Activated T-cell treated with anti-CD3 and anti-CD28 coated beads, Interleukin-2, amount 50 U/mL, for 1 hour (primary cell): ENCODE results near the gene OR5V1.
"Not testable (repeated sequence)": the region's sequence is repeated elsewhere in the genome, so short reads cannot be mapped to it uniquely, and the experiment has no call there.

Experiments used
- DNase-seq: peaks from one replicate; pipeline ENCODE4 v3.0.0-alpha.2; 2020

The OR5V1 gene

DNA sequence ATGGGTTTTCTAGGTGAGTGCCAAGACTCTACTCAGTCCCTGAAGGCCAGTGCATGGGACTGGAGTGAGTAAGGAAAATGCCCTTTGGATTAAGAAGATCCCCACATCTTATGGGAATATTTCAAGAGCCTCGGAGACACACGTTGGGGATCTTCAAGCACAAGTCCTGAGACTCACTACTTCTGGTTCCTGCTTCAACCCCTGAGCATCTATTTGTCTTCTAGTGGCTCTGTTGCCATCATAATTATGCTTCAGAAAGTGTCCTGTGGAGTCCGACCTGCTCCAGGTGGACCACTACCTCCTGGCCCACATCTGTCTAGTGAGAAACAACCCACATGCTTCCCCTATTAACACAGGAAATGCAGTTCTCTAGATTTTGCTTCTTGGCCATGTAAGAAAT, at the start of gene OR5V1:
TSS of gene OR5V1 (minus strand) at position 101 of the 400 bp plus-strand sequence. CDS start 12,670 bp downstream, outside the sequence.
- no peak for DNase-seq

GRCh38 chr6:29414588-29414987, 45.9 kb upstream of the OR5V1 start, which contains the start of gene OR12D1:
Gene OR12D1, plus strand, starts transcription at chr6:29414928.
- DNase-seq, result no peak

- DNase-seq, result no peak
These were observed 35.1 kb upstream of the OR5V1 start for GRCh38 chr6:29403801-29404200.

DNA sequence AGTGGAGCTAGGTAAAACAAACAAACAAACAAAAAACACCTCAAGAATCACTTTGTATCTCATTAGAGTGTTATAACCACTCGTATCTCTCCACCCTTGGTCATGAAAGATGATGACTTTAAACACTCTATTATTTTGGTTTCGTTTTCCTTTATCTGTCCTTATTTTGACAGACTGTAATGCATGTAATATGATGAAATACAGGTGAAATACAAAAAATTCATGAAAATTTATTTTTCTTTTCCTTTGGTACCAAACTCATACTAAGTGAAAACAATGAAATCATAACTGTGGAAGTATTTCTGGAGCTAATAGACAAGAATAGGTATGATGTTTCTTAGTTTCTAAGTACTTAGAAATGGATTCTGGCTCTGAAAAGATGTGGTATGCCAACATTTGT, 30.9 kb upstream of the OR5V1 start:
- DNase-seq, result no peak

- DNase-seq, result no peak
These were observed 26.7 kb upstream of the OR5V1 start, which contains the start of gene OR12D2 for GRCh38 chr6:29395331-29395730. Gene OR12D2, plus strand, starts transcription at chr6:29395631. Its CDS starts 1,069 bp downstream, at chr6:29396700.

DNA sequence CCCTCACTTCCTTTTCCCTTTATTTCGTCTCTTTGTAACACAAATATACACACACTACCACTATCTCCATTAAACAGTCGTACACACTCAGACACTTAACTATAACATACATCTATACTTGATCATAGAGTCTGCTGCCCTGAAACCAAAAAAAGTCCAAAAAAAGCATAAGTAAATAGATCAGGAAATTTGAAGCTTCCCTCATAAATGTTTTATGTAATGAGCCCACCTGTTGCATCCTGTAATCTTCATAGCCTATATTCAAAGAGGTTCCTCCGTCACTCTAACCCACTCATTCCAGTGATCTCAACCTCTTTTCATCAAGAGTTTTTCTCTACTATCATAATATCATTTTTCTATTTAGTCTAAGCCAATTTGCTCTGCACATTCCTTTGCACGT, 19.9 kb upstream of the OR5V1 start:
- no peak for DNase-seq

GRCh38 chr6:29376003-29376402, 7.3 kb upstream of the OR5V1 start:
- DNase-seq, result no peak

GRCh38 chr6:29375191-29375590, 6.5 kb upstream of the OR5V1 start, which contains the start of gene OR12D3:
Gene OR12D3, minus strand, starts transcription at chr6:29375291. Its CDS starts 4 bp downstream, at chr6:29375287.
- DNase-seq, result no peak

- DNase-seq, result no peak
These were observed 13.1 kb downstream of the OR5V1 start for GRCh38 chr6:29355603-29356002.

GRCh38 chr6:29354980-29355379, 13.7 kb downstream of the OR5V1 start:
- no peak for DNase-seq

- DNase-seq, result not testable (repeated sequence)
These were observed 19.3 kb downstream of the OR5V1 start for GRCh38 chr6:29349348-29349747.

DNA sequence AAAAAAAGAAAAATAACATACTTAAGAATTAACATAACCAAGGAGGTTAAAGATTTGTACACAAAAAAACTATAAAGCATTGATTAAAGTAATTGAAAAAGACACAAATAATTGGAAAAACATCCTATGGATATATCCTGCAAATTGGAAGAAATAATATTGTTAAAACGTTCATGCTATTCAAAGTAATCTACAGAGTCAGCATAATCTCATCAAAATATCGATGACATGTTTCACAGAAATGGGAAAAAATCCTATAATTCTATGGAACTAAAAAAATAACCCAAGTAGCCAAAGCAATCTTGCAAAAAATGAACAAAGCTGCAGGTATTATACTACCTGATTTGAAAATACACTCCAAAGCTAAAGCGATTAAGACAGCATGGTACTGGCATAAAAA, 23.3 kb downstream of the OR5V1 start:
- DNase-seq, result no peak

DNA sequence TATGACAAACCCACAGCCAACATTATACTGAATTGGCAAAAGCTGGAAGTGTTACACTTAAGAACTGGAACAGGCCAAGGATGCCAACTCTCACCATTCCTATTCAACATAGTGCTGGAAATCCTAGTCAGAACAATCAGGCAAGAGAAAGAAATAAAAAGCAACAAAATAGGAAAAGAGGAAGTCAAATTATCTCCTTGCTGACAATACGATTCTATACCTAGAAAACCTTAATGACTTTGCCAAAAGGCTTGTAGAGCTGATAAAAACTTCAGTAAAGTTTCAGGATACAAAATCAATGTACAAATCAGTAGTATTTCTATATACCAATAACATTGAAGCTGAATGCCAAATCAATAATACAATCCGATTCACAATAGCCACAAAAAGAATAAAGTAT, 32.4 kb downstream of the OR5V1 start:
- no peak for DNase-seq

DNA sequence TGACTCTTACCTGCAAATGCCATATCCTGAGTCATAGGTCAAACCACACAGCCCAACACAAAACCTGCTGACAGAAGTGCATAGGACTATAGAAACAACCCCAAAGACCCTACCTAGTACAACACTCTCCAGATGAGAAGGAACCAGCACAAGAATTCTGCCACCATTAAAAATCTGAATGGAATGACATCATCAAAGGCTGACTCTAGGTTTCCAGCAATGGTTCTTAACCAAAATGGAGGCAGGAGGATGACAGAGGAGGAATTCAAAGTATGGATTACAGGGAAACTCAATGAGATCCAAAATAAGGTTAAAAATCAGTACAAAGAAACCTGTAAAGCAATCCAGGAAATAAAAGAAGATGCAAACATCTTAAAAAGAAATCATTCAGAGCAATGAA, 36.0 kb downstream of the OR5V1 start:
- DNase-seq, result no peak

- DNase-seq, result no peak
These were observed 42.9 kb downstream of the OR5V1 start for GRCh38 chr6:29325777-29326176.

DNA sequence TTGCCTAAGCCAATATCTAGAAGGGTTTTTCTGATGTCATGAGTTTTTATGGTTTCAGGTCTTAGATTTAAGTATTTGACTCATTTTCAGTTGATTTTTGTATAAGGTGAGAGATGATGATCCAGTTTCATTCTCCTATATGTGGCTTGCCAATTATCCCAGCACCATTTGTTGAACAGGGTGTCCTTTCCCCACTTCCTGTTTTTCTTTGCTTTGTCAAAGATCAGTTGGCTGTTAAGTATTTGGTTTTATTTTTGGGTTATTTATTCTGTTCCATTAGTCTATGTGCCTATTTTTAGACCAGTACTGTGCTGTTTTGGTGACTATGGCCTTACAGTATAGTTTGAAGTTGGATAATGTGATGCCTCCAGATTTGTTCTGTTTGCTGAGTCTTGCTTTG, 45.3 kb downstream of the OR5V1 start:
- not testable (repeated sequence) for DNase-seq

GRCh38 chr6:29319931-29320330, 48.7 kb downstream of the OR5V1 start:
- DNase-seq, result no peak
